GM21360 (cell line): ENCODE data around the gene DLGAP1.

ENCODE experiments used
- ATAC-seq: cut with Tn5 transposase; IDR thresholded peaks from one replicate; pipeline ENCODE4 v1.9.1; 2021; ENCODE audit warnings: mild to moderate bottlenecking, moderate library complexity; ENCODE audit not compliant: unreplicated experiment

DLGAP1 gene

GRCh38 chr18:4245456-4245855 lies 209.7 kb downstream of the DLGAP1 start:
- no peak for ATAC-seq

DNA sequence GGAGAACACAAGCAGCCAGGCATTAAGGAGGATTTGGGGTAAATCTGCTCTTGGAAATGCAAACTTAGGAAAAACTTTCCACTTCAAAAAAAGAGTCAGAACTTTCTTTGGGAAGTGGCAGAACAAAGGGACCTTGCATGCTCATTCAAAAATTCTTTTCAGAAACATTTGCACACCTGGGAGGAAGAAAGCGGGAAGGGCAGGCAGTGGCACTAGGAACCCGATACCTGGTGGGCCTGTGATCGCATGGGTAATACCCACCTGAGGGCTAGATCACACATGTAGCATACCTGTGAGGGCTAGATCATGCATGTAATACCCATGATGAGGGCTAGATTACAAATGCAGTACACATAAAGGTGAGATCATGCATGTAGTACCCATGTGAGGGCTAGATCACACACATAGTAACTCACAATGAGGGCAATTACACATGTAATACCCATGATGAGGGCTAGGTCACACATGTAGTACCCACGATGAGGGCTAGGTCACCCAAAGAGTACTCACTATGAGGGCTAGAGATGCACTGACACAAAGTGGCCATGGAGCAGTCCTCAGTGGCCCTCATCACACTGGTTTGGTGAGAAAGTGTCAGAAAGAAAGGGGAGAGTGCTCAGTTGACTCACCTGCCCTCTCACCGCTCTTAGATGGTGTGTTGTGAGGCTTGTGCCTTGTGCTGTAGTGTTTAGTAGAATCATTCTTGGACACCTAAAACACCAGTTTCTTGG lies 212.5 kb downstream of the DLGAP1 start:
- no peak for ATAC-seq

DNA sequence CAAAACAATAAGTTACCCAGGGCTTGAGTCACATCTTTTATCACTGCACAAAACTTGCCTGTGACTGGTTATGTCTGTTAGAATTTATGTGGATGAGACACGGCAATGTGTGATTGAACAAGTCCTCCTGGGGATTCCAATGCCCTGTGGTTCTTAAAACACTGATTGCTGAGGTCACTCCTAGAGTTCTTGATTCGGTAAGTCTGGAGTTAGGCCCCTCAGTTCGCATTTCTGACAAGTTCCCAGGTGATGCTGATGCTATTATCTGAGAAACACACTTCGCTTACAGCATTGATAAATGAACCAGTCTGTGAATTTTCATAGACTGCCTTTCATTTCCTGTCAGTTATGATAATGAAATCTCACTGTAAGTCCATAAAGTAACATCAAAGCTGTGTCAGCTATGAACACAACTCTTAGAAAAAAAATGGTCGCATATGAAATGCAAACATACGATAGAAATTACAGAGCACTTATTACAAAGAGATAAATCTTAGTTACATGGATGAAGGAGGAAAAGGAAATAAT lies 214.0 kb downstream of the DLGAP1 start:
- ATAC-seq, result no peak

- no peak for ATAC-seq
These were observed 216.1 kb downstream of the DLGAP1 start for GRCh38 chr18:4238966-4239365.

DNA sequence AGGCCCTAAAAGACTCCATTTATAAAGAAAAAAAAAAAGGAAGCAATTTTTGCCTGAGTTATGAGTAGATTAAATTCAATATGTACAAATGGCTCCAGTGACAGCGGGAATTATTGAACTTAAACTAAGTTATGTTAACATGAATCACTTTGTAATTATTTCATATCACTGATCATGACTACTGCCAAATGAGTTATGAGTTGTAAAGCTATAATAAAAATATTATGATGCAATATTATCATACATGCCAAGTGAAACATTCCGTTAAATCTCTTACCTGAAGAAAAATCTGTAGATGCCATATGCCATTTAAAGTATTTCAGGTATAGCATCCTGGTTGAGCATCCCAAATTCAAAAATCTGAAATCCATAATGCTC lies 217.5 kb downstream of the DLGAP1 start:
- no peak for ATAC-seq

GRCh38 chr18:4236940-4237663 lies 218.0 kb downstream of the DLGAP1 start:
- ATAC-seq, result no peak

GRCh38 chr18:4233468-4233867 lies 221.6 kb downstream of the DLGAP1 start:
- ATAC-seq, result no peak

GRCh38 chr18:4232656-4233055 lies 222.5 kb downstream of the DLGAP1 start:
- ATAC-seq, result no peak

DNA sequence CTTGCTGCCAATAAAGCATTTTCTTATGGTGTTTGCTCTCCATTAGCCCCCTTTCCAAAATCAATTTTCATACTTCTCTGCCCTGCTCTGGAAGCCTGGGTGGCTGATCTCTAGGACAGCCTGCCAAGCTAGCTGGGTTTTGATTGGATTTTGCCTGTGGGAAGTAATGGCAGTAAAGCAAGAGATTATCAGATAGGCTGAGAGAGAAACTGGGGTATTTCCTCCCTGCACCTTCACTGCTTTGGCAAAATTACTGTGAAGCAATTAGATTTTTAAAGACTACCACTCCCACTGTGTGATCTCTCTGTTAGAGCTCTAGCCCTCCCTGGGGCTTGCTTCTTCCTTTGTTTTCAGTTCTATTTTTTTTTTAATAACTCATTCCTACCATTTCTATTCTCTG lies 223.8 kb downstream of the DLGAP1 start:
- no peak for ATAC-seq

DNA sequence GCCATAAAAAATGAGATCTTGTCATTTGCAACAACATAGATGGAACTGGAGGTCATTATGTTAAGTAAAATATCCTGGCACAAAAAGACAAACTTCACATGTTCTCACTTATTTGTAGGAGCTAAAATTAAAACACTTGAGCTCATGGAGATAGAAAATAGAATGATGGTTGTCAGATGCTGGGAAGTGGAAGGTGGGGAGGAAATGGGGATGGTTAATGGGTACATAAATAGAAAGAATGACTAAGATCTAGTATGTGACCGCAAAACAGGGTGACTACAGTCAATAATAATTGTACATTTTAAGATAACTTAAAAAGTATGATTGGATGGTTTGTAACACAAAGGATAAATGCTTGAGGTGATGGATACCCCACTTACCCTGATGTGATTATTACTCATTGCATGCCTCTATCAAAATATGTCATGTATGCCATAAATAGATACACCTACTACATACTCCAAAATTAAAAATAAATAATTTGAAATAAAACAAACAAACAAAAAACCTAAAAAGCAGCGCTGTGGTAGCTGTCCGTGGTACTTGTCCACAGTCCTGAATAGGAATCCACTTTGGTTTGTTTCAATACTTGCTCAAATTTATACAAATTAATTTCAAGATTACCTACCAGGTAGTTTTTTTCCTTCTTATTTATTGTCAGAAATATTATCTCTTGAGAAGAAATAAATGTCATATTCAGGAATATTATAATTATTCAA lies 224.5 kb downstream of the DLGAP1 start:
- no peak for ATAC-seq

- ATAC-seq, result no peak
These were observed 230.9 kb downstream of the DLGAP1 start for GRCh38 chr18:4224031-4224704.

- ATAC-seq, result no peak
These were observed 243.8 kb downstream of the DLGAP1 start for GRCh38 chr18:4211111-4211837.

- no peak for ATAC-seq
These were observed 246.7 kb downstream of the DLGAP1 start for GRCh38 chr18:4208366-4208765.

DNA sequence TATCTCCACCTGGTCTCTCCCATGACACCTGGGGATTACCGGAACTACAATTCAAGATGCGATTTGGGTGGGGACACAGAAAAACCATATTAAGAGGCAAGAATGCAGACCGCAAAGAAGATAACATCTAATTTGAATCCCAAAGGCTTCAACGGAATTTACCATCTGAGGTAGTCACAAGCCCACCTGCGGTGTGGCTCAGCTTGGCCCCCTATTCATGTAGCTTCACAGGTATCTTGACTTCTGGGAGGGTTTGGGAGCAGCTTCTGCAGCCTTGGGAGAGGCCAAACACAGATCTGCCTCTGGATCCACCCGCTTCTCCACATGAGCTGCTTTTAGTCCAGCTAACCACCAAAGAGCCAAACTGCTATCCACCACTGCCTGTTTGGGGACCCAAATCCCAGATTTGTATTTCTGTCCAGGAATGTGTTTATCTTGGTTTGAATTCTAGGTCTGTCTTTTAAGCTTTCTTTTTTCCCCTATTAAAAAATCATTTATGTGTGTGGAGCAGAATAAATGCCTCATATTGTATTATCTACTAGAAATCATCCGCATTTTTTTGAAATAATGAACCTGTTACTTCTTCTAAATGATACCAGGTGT lies 247.6 kb downstream of the DLGAP1 start:
- no peak for ATAC-seq

DNA sequence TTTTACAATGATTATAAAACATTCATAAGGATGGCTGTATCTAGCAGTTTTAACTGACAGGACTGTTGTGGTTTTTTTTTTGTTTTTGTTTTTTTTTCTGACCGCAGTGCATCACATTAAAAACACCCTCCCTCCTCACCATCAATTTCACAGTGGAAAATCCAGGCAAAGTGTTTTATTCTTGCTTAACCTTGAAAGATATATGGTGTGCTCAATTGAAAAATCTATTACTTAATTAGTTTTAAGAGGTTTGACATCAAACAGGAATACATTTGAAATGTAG lies 250.7 kb downstream of the DLGAP1 start:
- no peak for ATAC-seq

- no peak for ATAC-seq
These were observed 251.3 kb downstream of the DLGAP1 start for GRCh38 chr18:4203568-4204437.

DNA sequence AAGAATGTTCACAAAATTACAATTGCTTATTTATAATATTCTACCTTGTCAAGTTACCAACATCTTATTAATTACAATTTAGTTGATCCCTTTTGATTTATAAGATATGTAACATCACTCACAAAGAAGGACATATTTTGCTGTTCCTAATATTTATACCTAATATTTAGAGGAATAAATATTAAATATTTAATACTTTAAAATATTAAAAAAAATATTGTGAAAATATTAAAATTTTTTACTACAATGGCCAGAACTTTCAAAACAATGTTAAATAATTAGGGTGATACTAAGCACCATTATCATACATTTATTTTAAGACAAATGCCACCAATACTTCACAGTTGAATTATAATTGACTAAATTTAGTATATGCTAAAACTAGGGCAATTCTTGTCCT lies 254.7 kb downstream of the DLGAP1 start:
- ATAC-seq, result no peak

- no peak for ATAC-seq
These were observed 256.2 kb downstream of the DLGAP1 start for GRCh38 chr18:4198956-4199355.

DNA sequence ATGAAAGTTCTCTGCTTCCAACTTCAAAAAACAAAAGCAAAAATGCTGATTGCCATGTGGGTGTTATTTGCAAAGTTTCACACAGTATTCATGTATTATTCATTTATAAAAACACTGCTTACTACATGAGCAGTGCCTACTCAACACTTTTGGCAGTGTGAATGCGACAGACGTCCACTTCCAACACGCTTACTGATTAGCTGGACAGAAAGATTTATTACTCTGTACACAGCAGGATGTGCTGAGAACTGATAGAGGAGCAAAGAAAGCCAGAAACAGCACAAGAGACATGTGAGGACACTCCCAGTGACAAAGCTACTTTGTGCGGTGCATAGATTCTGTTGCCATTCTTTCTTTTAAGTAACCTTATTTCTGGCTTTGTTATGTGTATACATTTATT lies 258.8 kb downstream of the DLGAP1 start:
- ATAC-seq, result no peak
